AG09319 (cell line): Measurements from ENCODE around the gene PPP2R3A.
A peak's percentile ranks its signal among the peaks of the same experiment; 100 is the strongest.
"Not testable (repeated sequence)": the region's sequence is repeated elsewhere in the genome, so short reads cannot be mapped to it uniquely, and the experiment has no call there.

Source experiments
- DNase-seq: peaks from one replicate; pipeline ENCODE4 v3.0.0-alpha.2; 2010; ENCODE audit warnings: low read depth; ENCODE audit errors: extremely low read depth
- CTCF ChIP-seq: IDR thresholded peaks from 2 replicates; pipeline ENCODE4 v1.5.1; 2011; ENCODE audit warnings: low read depth, mild to moderate bottlenecking, inconsistent platforms, low read length, moderate library complexity

Gene PPP2R3A

GRCh38 chr3:136136454-136136853, 170.9 kb downstream of the PPP2R3A start:
- TF ChIP-seq CTCF: no peak
- DNase-seq: no peak

GRCh38 chr3:136141291-136141785, 175.8 kb downstream of the PPP2R3A start:
- DNase-seq: no peak
- TF ChIP-seq CTCF: no peak

- TF ChIP-seq CTCF: no peak
- DNase-seq: no peak
Measured at GRCh38 chr3:136141891-136142290, 176.4 kb downstream of the PPP2R3A start.

GRCh38 chr3:136142592-136142991, 177.1 kb downstream of the PPP2R3A start:
- DNase-seq: peak; percentile 43
- TF ChIP-seq CTCF: no peak

GRCh38 chr3:136144397-136144796, 178.9 kb downstream of the PPP2R3A start:
- DNase-seq: not testable (repeated sequence)

GRCh38 chr3:136146981-136147729, 181.6 kb downstream of the PPP2R3A start:
- DNase-seq: no peak
- no peak for TF ChIP-seq CTCF

GRCh38 chr3:136149667-136150066, 184.1 kb downstream of the PPP2R3A start:
- no peak for TF ChIP-seq CTCF

GRCh38 chr3:136151219-136151618, 185.7 kb downstream of the PPP2R3A start:
- no peak for DNase-seq
- no peak for TF ChIP-seq CTCF

More at GRCh38 chr3:136149667-136150066, 184.1 kb downstream of the PPP2R3A start:
- DNase-seq: no peak
